GM03348 (cell line): ENCODE results near the gene HSF2.

ENCODE experiments used
- DNase-seq: peaks from one replicate; pipeline ENCODE4 v3.0.0; 2012; ENCODE audit warnings: low spot score

The HSF2 gene

GRCh38 chr6:122399055-122399347, 451 bp upstream of the HSF2 start:
- no peak for DNase-seq

- no peak for DNase-seq
Observed at GRCh38 chr6:122400121-122400450, 634 bp downstream of the HSF2 start.

- no peak for DNase-seq
Observed at GRCh38 chr6:122400462-122401089, 1.1 kb downstream of the HSF2 start.

GRCh38 chr6:122401104-122401503, 1.7 kb downstream of the HSF2 start:
- no peak for DNase-seq

- no peak for DNase-seq
Observed at GRCh38 chr6:122404444-122404843, 5.0 kb downstream of the HSF2 start.

GRCh38 chr6:122405417-122405816, 6.0 kb downstream of the HSF2 start:
- peak; percentile 9 for DNase-seq

GRCh38 chr6:122406187-122406586, 6.7 kb downstream of the HSF2 start:
- DNase-seq = no peak

GRCh38 chr6:122407712-122408111, 8.3 kb downstream of the HSF2 start:
- DNase-seq = no peak

GRCh38 chr6:122408240-122408639, 8.8 kb downstream of the HSF2 start:
- no peak for DNase-seq

GRCh38 chr6:122408702-122409458, 9.4 kb downstream of the HSF2 start:
- DNase-seq = no peak

- DNase-seq = no peak
Observed at GRCh38 chr6:122412001-122412400, 12.5 kb downstream of the HSF2 start.

- no peak for DNase-seq
Observed at GRCh38 chr6:122416825-122417224, 17.4 kb downstream of the HSF2 start.

- DNase-seq = no peak
Observed at GRCh38 chr6:122422003-122422402, 22.6 kb downstream of the HSF2 start.

- DNase-seq = no peak
Observed at GRCh38 chr6:122422614-122423267, 23.3 kb downstream of the HSF2 start.

- DNase-seq = no peak
Observed at GRCh38 chr6:122423734-122424133, 24.3 kb downstream of the HSF2 start.

- DNase-seq = no peak
Observed at GRCh38 chr6:122426597-122426996, 27.1 kb downstream of the HSF2 start.

- no peak for DNase-seq
Observed at GRCh38 chr6:122428781-122429180, 29.3 kb downstream of the HSF2 start.

GRCh38 chr6:122429323-122429722, 29.9 kb downstream of the HSF2 start:
- no peak for DNase-seq

GRCh38 chr6:122431780-122432179, 32.3 kb downstream of the HSF2 start:
- no peak for DNase-seq

GRCh38 chr6:122432816-122433215, 33.4 kb downstream of the HSF2 start:
- DNase-seq = peak; percentile 7

GRCh38 chr6:122438975-122439374, 39.5 kb downstream of the HSF2 start:
- no peak for DNase-seq

GRCh38 chr6:122445274-122445673, 45.8 kb downstream of the HSF2 start:
- no peak for DNase-seq

- DNase-seq = no peak
Observed at GRCh38 chr6:122449069-122449468, 49.6 kb downstream of the HSF2 start.

- no peak for DNase-seq
Observed at GRCh38 chr6:122452509-122452908, 53.1 kb downstream of the HSF2 start.
